ENCODE data around the gene COX14. TPM values are rescaled to one million over a fixed set of nuclear protein-coding genes. Genes with fewer than 3 reads are reported as not detected.
"Not testable (repeated sequence)": the region's sequence is repeated elsewhere in the genome, so short reads cannot be mapped to it uniquely, and the experiment has no call there.

Gene COX14
- polyA plus RNA-seq, 1 donor (not counting 4 experiments of a cell fraction or from before 2014, with no cell fraction given), result 96.6 TPM

DNA sequence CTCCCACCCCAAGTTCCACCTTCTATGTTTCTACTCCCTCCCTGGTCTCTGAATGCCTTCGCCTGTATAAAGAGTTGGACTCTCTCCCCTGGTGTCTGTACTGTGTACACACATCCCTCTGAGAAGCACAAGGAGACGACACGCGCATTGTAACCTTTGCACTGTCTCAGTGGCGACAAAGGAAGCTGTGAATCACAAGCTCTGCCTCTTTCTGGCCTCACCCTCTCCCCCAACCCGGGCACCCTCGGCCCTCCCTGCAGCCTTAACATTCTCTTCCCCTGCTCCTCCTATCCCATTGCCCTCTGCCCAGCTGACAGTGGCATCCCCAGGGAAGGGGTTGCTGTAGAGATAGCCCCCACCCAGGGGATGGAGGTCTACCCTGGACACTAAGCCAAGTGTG, 29.4 kb upstream of the COX14 start:
- FAIRE-seq, result no peak
- no peak overlapping the region for H3K4me3 ChIP-seq (ENCODE audit: control insufficient read depth in 2 of 3, extremely low read depth in 1 of 3, insufficient read depth in 2 of 3, low read depth in 1 of 3, low read length in 3 of 3)
- dilution Hi-C loops (cut with MboI; ENCODE audit: extremely low pct_ligation_motif_present, low sequenced_read_pairs), result no loop called here
- DNase-seq (ENCODE audit: low read depth, low spot score), result no peak
- no peaks in the 10 kb centered on the region for H3K9me3 ChIP-seq (ENCODE audit: control insufficient read depth, low read depth, low read length)
- H3K4me2 ChIP-seq (ENCODE audit: control insufficient read depth, extremely low read depth, insufficient read depth, low read depth, low read length), result no peak overlapping the region
- H4K20me1 ChIP-seq (ENCODE audit: control insufficient read depth, extremely low read depth, insufficient read depth, low read length), result no peaks in the 10 kb centered on the region
- no peak overlapping the region for H3K27ac ChIP-seq (ENCODE audit: control insufficient read depth, insufficient read depth, low read length)
- peaks cover 6% of the 10 kb centered on the region for H3K79me2 ChIP-seq (ENCODE audit: control insufficient read depth, insufficient read depth, low read length)
- TF ChIP-seq, protein P1, sequence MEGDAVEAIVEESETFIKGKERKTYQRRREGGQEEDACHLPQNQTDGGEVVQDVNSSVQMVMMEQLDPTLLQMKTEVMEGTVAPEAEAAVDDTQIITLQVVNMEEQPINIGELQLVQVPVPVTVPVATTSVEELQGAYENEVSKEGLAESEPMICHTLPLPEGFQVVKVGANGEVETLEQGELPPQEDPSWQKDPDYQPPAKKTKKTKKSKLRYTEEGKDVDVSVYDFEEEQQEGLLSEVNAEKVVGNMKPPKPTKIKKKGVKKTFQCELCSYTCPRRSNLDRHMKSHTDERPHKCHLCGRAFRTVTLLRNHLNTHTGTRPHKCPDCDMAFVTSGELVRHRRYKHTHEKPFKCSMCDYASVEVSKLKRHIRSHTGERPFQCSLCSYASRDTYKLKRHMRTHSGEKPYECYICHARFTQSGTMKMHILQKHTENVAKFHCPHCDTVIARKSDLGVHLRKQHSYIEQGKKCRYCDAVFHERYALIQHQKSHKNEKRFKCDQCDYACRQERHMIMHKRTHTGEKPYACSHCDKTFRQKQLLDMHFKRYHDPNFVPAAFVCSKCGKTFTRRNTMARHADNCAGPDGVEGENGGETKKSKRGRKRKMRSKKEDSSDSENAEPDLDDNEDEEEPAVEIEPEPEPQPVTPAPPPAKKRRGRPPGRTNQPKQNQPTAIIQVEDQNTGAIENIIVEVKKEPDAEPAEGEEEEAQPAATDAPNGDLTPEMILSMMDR (optimal IDR thresholded peaks at IDR 0.05 in 1 of 3, IDR thresholded peaks at IDR 0.05 in 1 of 3, conservative IDR thresholded peaks at IDR 0.05 in 1 of 3; ENCODE audit: extremely low read depth in 1 of 3, insufficient read depth in 2 of 3, low read length in 3 of 3), result no peak
- no peak for TF ChIP-seq EZH2 (IDR thresholded peaks at IDR 0.05; ENCODE audit: low read length)
- H3K36me3 ChIP-seq (ENCODE audit: control insufficient read depth in 2 of 2, extremely low read depth in 1 of 2, insufficient read depth in 2 of 2, low read length in 2 of 2), result peaks cover 3 to 10% of the 10 kb centered on the region in 2 experiments
- H3K27me3 ChIP-seq (ENCODE audit: control insufficient read depth, extremely low read depth, insufficient read depth, low read length), result no peaks in the 10 kb centered on the region
- H3K4me1 ChIP-seq (ENCODE audit: control insufficient read depth, extremely low read depth, insufficient read depth, low read length), result peaks cover 14% of the 10 kb centered on the region
- H3K9ac ChIP-seq (ENCODE audit: control insufficient read depth, extremely low read depth, insufficient read depth, low read length), result no peak overlapping the region
- no peak overlapping the region for H2AFZ ChIP-seq (ENCODE audit: control insufficient read depth, low read length)
- no peaks in the 10 kb centered on the region for H3K9me1 ChIP-seq (ENCODE audit: control insufficient read depth, extremely low read depth, insufficient read depth, low read length)

DNA sequence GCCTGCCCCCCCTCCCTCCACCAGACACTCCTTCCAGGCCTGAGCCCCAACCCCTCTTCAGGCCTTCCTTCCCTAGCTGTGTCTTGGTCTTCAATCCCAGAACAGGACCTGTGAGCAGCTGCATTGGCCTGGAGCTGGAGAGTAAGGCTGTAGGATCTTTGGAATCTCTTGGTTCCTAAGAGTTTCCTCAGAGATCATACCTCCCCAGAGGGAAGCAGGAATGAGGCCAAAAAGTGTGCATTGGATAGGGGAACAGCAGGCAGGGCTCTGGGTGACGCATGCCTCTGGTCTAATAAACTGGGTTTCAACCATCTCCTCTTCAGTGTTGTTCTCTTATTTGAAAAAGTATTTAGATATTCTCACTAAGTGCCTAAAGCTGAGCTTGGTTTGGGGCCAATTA, 28.7 kb upstream of the COX14 start:
- no peak overlapping the region for H3K9ac ChIP-seq (ENCODE audit: control insufficient read depth, extremely low read depth, insufficient read depth, low read length)
- no peaks in the 10 kb centered on the region for H4K20me1 ChIP-seq (ENCODE audit: control insufficient read depth, extremely low read depth, insufficient read depth, low read length)
- no peaks in the 10 kb centered on the region for H3K27me3 ChIP-seq (ENCODE audit: control insufficient read depth, extremely low read depth, insufficient read depth, low read length)
- TF ChIP-seq EZH2 (IDR thresholded peaks at IDR 0.05; ENCODE audit: low read length), result no peak
- TF ChIP-seq, protein P1 (optimal IDR thresholded peaks at IDR 0.05 in 1 of 3, IDR thresholded peaks at IDR 0.05 in 1 of 3, conservative IDR thresholded peaks at IDR 0.05 in 1 of 3; ENCODE audit: extremely low read depth in 1 of 3, insufficient read depth in 2 of 3, low read length in 3 of 3), result no peak
- FAIRE-seq (no peak), DNase-seq (ENCODE audit: low read depth, low spot score) (no peak)
- no peak overlapping the region for H3K4me2 ChIP-seq (ENCODE audit: control insufficient read depth, extremely low read depth, insufficient read depth, low read depth, low read length)
- dilution Hi-C loops (cut with MboI; ENCODE audit: extremely low pct_ligation_motif_present, low sequenced_read_pairs), result no loop called here
- H3K9me1 ChIP-seq (ENCODE audit: control insufficient read depth, extremely low read depth, insufficient read depth, low read length), result no peaks in the 10 kb centered on the region
- peaks cover 21% of the 10 kb centered on the region for H3K4me1 ChIP-seq (ENCODE audit: control insufficient read depth, extremely low read depth, insufficient read depth, low read length)
- H3K9me3 ChIP-seq (ENCODE audit: control insufficient read depth, low read depth, low read length), result no peaks in the 10 kb centered on the region
- H3K27ac ChIP-seq (ENCODE audit: control insufficient read depth, insufficient read depth, low read length), result no peak overlapping the region
- H3K36me3 ChIP-seq (ENCODE audit: control insufficient read depth in 2 of 2, extremely low read depth in 1 of 2, insufficient read depth in 2 of 2, low read length in 2 of 2), result peaks cover 3 to 13% of the 10 kb centered on the region in 2 experiments
- no peak overlapping the region for H2AFZ ChIP-seq (ENCODE audit: control insufficient read depth, low read length)
- peaks cover 6% of the 10 kb centered on the region for H3K79me2 ChIP-seq (ENCODE audit: control insufficient read depth, insufficient read depth, low read length)
- H3K4me3 ChIP-seq (ENCODE audit: control insufficient read depth in 2 of 3, extremely low read depth in 1 of 3, insufficient read depth in 2 of 3, low read depth in 1 of 3, low read length in 3 of 3), result no peak overlapping the region

DNA sequence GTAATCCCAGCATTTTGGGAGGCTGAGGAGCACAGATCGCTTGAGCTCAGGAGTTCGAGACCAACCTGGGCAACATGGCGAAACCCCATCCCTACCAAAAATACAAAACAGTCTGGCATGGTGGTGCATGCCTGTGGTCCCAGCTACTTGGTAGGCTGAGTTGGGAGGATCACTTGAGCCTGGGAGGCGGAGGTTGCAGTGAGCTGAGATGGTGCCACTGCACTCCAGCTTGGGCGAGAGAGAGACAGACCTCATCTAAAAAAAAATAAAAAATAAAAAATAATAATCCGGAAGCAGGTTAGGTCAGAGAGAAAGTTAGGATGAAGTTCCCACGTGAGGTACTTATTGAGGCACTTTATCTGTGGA, 27.6 kb upstream of the COX14 start:
- Histone ChIP-seq H3K4me3 (ENCODE audit: control insufficient read depth in 2 of 3, extremely low read depth in 1 of 3, insufficient read depth in 2 of 3, low read depth in 1 of 3, low read length in 3 of 3) (peak overlapping the region; percentile 59 to 88 (median 68)), H2AFZ (ENCODE audit: control insufficient read depth, low read length) (peak overlapping the region; percentile 21), H3K4me2 (ENCODE audit: control insufficient read depth, extremely low read depth, insufficient read depth, low read depth, low read length) (peak overlapping the region; percentile 92), H3K36me3 (ENCODE audit: control insufficient read depth in 2 of 2, extremely low read depth in 1 of 2, insufficient read depth in 2 of 2, low read length in 2 of 2) (peaks cover 6 to 18% of the 10 kb centered on the region in 2 experiments), H3K4me1 (ENCODE audit: control insufficient read depth, extremely low read depth, insufficient read depth, low read length) (peaks cover 31% of the 10 kb centered on the region), H3K9ac (ENCODE audit: control insufficient read depth, extremely low read depth, insufficient read depth, low read length) (peak overlapping the region; percentile 72), H3K27ac (ENCODE audit: control insufficient read depth, insufficient read depth, low read length) (peak overlapping the region; percentile 77)
- DNase-seq (ENCODE audit: low read depth, low spot score); dilution Hi-C loops (cut with MboI; ENCODE audit: extremely low pct_ligation_motif_present, low sequenced_read_pairs); FAIRE-seq; H3K79me2 ChIP-seq (ENCODE audit: control insufficient read depth, insufficient read depth, low read length); H3K9me1 ChIP-seq (ENCODE audit: control insufficient read depth, extremely low read depth, insufficient read depth, low read length); H3K9me3 ChIP-seq (ENCODE audit: control insufficient read depth, low read depth, low read length); H3K27me3 ChIP-seq (ENCODE audit: control insufficient read depth, extremely low read depth, insufficient read depth, low read length); H4K20me1 ChIP-seq (ENCODE audit: control insufficient read depth, extremely low read depth, insufficient read depth, low read length): not testable (repeated sequence)
